Prostate gland (tissue), 2 donors: ENCODE measurements around the gene ATP1B4. TPM values are rescaled to one million over a fixed set of nuclear protein-coding genes. Genes with fewer than 3 reads are reported as not detected.
"Not testable (repeated sequence)": the region's sequence is repeated elsewhere in the genome, so short reads cannot be mapped to it uniquely, and the experiment has no call there.

ENCODE experiments used
- DNase-seq: peaks from one replicate; pipeline ENCODE4 v3.0.0-alpha.2; 2019; ENCODE audit warnings: low spot score
- H3K27ac ChIP-seq, 2 donors: fragments of 200-600 bp; sonication (generic); 2 replicates each; pipeline ENCODE4 v1.5.1; 2017 to 2019
- H3K27me3 ChIP-seq: fragments of 200-600 bp; sonication (generic); replicated peaks from 2 replicates; pipeline ENCODE4 v1.5.1; 2019; ENCODE audit not compliant: insufficient read depth
- H3K36me3 ChIP-seq, 2 donors: fragments of 200-600 bp; sonication (generic); 1 replicate in 1 of 2; 2 replicates in 1 of 2; pipeline versions ENCODE4 v1.5.1 to v1.8.1; 2017 to 2019
- H3K4me1 ChIP-seq: fragments of 200-600 bp; sonication (generic); replicated peaks from 2 replicates; pipeline ENCODE4 v1.5.1; 2019
- H3K4me3 ChIP-seq, 2 donors: fragments of 200-600 bp; sonication (generic); 2 replicates each; pipeline ENCODE4 v1.5.1; 2017 to 2019
- H3K9me3 ChIP-seq: fragments of 200-600 bp; sonication (generic); 2 replicates; pipeline ENCODE4 v1.5.1; 2017
- POLR2A ChIP-seq: fragments of 450-650 bp; IDR thresholded peaks from one replicate; pipeline ENCODE4 v1.6.1; 2016; ENCODE audit warnings: antibody characterized with exemption, mild to moderate bottlenecking
- POLR2AphosphoS5 ChIP-seq: sonication (generic); formaldehyde crosslinking; IDR thresholded peaks from one replicate; pipeline ENCODE4 v1.6.1; 2017; ENCODE audit warnings: antibody characterized with exemption
- WGBS: methylation state at CpG from one replicate; pipeline ENCODE4 v1.1.5; 2018; 5-methylcytosine and 5-hydroxymethylcytosine counted together
- intact Hi-C: fragments of 100-400 bp; cut with DNase I; formaldehyde crosslinking; loops from one replicate; pipeline ENCODE4 v1.14.2; 2022
- total RNA-seq, 2 donors: library from RNA; depleted of rRNA; stranded (reverse); fragments of >200 nt; gene quantifications; one replicate each; pipeline ENCODE4 v1.1.0, GENCODE V29; 2016
- TF ChIP-seq, protein P1 (sequence below), 4 experiments: fragments of 200-600 bp in 2 of 4; fragments of 450-650 bp in 2 of 4; sonication (generic) in 2 of 4; IDR thresholded peaks; 1 replicate in 3 of 4; 2 replicates in 1 of 4; pipeline ENCODE4 v1.5.1; 2016 to 2019; ENCODE audit warnings: antibody characterized with exemption in 4 of 4, mild to moderate bottlenecking in 2 of 4, moderate library complexity in 2 of 4

Gene ATP1B4
- total RNA-seq, 2 donors from 2014 or later: 0.50 TPM; not detected in 1

DNA sequence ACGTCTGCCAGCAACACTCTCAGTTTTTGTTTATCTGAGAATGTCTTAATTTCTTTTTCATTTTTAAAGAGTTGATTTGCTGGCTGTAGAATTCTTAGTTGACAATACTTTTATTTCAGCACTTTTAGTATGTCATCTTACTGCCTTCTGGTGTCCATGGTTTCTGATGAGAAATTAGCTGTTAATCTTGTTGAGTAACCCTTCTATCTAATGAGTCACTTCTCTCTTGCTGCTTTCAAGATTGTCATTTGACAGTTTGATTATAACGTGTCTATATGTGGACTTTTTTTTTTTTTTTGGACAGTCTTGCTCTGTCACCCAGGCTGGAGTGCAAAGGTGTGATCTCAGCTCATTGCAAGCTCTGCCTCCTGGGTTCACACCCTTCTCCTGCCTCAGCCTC, 26.6 kb upstream of the ATP1B4 start:
- no peak overlapping the region for H3K27ac ChIP-seq
- H3K36me3 ChIP-seq: no peaks in the 10 kb centered on the region
- H3K27me3 ChIP-seq: no peaks in the 10 kb centered on the region
- intact Hi-C loops: no loop called here
- no peaks in the 10 kb centered on the region for H3K4me1 ChIP-seq
- DNase-seq: no peak
- H3K9me3 ChIP-seq: no peaks in the 10 kb centered on the region
- no peak overlapping the region for H3K4me3 ChIP-seq
- WGBS: 66% methylated on average over 2 of the region's 2 CpGs
- no peak for TF ChIP-seq POLR2A
- no peak for TF ChIP-seq POLR2AphosphoS5
- TF ChIP-seq, protein P1, sequence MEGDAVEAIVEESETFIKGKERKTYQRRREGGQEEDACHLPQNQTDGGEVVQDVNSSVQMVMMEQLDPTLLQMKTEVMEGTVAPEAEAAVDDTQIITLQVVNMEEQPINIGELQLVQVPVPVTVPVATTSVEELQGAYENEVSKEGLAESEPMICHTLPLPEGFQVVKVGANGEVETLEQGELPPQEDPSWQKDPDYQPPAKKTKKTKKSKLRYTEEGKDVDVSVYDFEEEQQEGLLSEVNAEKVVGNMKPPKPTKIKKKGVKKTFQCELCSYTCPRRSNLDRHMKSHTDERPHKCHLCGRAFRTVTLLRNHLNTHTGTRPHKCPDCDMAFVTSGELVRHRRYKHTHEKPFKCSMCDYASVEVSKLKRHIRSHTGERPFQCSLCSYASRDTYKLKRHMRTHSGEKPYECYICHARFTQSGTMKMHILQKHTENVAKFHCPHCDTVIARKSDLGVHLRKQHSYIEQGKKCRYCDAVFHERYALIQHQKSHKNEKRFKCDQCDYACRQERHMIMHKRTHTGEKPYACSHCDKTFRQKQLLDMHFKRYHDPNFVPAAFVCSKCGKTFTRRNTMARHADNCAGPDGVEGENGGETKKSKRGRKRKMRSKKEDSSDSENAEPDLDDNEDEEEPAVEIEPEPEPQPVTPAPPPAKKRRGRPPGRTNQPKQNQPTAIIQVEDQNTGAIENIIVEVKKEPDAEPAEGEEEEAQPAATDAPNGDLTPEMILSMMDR (IDR thresholded peaks at IDR 0.05): no peak

DNA sequence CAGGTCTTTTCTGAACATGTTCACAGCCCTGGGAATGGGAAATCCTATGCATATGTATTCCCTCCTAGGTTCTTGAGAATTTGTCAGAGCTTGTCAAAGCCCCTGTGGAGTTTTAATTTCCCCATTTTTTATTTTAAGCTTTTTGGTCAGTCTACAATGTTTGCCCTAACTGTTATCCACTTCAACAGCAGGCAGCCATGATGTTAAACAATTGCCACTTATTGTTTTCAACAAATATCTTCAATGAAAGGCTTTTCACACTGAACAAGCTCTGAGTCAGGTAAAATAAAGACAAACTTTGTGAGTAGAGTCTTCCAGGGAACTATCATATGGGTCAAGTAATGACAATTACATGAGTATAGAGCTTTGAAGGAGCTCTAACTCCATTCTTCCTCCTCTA, 25.0 kb upstream of the ATP1B4 start:
- intact Hi-C loops: no loop called here
- H3K36me3 ChIP-seq: no peaks in the 10 kb centered on the region
- no peak overlapping the region for H3K27ac ChIP-seq
- no peaks in the 10 kb centered on the region for H3K9me3 ChIP-seq
- TF ChIP-seq POLR2A: no peak
- TF ChIP-seq, protein P1 (IDR thresholded peaks at IDR 0.05): no peak
- DNase-seq: no peak
- H3K4me1 ChIP-seq: no peaks in the 10 kb centered on the region
- no peak overlapping the region for H3K4me3 ChIP-seq
- H3K27me3 ChIP-seq: no peaks in the 10 kb centered on the region

DNA sequence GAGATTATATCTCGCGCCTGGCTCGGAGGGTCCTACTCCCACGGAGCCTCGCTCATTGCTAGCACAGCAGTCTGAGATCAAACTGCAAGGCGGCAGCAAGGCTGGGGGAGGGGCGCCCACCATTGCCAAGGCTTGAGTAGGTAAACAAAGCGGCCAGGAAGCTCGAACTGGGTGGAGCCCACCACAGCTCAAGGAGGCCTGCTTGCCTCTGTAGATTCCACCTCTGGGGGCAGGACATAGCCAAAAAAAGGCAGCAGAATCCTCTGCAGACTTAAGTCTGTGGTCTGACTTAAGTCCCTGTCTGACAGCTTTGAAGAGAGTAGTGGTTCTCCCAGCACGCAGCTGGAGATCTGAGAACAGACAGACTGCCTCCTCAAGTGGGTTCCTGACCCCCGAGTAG, 17.3 kb upstream of the ATP1B4 start:
- H3K36me3 ChIP-seq, H3K27me3 ChIP-seq, H3K4me3 ChIP-seq, H3K27ac ChIP-seq, H3K4me1 ChIP-seq, DNase-seq, intact Hi-C loops, H3K9me3 ChIP-seq: not testable (repeated sequence)
- 86% methylated on average over 10 of the region's 11 CpGs for WGBS

DNA sequence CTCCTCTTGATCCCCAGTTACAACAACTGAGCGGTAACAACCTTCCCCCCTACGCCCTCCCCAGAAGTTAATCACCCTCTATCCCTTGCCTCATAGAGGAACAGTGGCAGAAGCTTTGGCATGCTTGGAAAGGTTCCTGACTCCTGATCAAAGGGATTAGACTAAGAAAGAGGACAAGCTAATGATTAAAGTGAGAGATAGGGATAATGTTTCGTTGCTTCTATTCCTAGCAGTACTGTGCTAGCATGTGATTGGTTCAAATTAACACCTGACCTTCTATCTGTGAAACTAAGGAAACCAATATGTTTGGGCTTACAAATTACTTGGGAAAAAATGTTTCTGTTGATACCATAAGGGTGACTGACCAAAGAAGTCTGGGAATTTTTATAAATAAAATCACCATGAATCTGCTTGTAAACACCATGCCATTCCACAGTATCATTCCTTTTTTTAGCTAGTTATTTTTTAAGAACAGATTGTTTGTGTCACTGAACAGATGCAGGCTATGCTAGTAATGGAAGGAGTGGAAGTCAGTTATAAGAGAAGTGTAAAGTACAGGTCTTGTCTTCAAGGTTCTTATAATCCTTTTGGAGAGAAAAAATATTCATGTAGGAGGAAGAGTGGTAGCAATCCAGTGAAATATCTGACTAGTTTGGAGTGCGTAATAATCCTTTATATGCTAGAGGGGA, 11.3 kb upstream of the ATP1B4 start:
- Histone ChIP-seq H3K27ac (no peak overlapping the region), H3K4me3 (no peak overlapping the region), H3K9me3 (no peaks in the 10 kb centered on the region), H3K27me3 (no peaks in the 10 kb centered on the region), H3K4me1 (no peaks in the 10 kb centered on the region), H3K36me3 (no peaks in the 10 kb centered on the region)
- TF ChIP-seq, protein P1 (IDR thresholded peaks at IDR 0.05): no peak
- no peak for TF ChIP-seq POLR2AphosphoS5
- no peak for TF ChIP-seq POLR2A
- no peak for DNase-seq
- intact Hi-C loops: no loop called here
- 71% methylated on average over 4 of the region's 4 CpGs for WGBS

DNA sequence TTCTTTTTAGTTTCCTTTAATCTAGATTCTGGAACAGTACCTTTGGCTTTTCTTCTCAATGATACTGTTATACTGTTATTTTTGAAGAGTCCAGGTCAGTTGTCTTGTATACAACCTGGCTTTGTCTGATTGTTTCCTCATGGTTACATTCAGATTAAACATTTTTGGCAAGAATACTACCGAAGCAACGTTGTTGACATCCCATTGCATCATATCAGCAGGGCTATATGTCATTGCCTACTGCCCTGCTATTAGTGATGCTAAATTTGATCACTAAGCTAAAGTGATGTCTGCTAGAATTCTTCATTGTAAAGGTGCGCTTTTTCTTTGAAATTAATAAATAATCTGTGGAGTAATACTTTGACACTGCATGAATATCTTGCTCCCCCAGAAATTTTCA, 5.8 kb upstream of the ATP1B4 start:
- WGBS: 73% methylated on average over 3 of the region's 3 CpGs
- no peak overlapping the region for H3K27ac ChIP-seq
- H3K9me3 ChIP-seq: no peaks in the 10 kb centered on the region
- no peaks in the 10 kb centered on the region for H3K27me3 ChIP-seq
- no peaks in the 10 kb centered on the region for H3K36me3 ChIP-seq
- no peak for TF ChIP-seq POLR2AphosphoS5
- TF ChIP-seq POLR2A: no peak
- TF ChIP-seq, protein P1 (IDR thresholded peaks at IDR 0.05): no peak
- no peak overlapping the region for H3K4me3 ChIP-seq
- intact Hi-C loops: no loop called here
- no peak for DNase-seq
- no peaks in the 10 kb centered on the region for H3K4me1 ChIP-seq
